Tibial artery (tissue), 4 donors: ENCODE results near the gene HTR4.

Experiments used
- DNase-seq, 2 donors: peaks; one replicate each; pipeline ENCODE4 v3.0.0-alpha.2; 2019
- H3K27ac ChIP-seq, 2 donors: fragments of 200-600 bp; sonication (generic) in 1 of 2; 1 replicate in 1 of 2; 2 replicates in 1 of 2; pipeline ENCODE4 v1.5.1; 2018 to 2019; ENCODE audit warnings: mild to moderate bottlenecking in 1 of 2
- H3K27me3 ChIP-seq, 2 donors: fragments of 200-600 bp; sonication (generic) in 1 of 2; one replicate each; pipeline versions ENCODE4 v1.5.1 to v1.6.0; 2016 to 2019
- H3K36me3 ChIP-seq, 3 donors: fragments of 200-600 bp; sonication (generic) in 2 of 3; one replicate each; pipeline ENCODE4 v1.5.1; 2016 to 2019; ENCODE audit warnings: mild to moderate bottlenecking in 2 of 3
- H3K4me1 ChIP-seq, 4 donors: fragments of 200-600 bp; sonication (generic) in 2 of 4; 1 replicate in 3 of 4; 2 replicates in 1 of 4; pipeline ENCODE4 v1.5.1; 2016 to 2019
- H3K4me3 ChIP-seq, 2 donors: fragments of 200-600 bp; sonication (generic) in 1 of 2; 1 replicate in 1 of 2; 2 replicates in 1 of 2; pipeline ENCODE4 v1.5.1; 2018 to 2019; ENCODE audit warnings: mild to moderate bottlenecking in 2 of 2
- H3K9me3 ChIP-seq, 3 donors: fragments of 200-600 bp; sonication (generic) in 1 of 3; one replicate each; pipeline ENCODE4 v1.5.1; 2016 to 2019
- CTCF ChIP-seq, 2 experiments: fragments of 200-600 bp in 1 of 2; fragments of 450-650 bp in 1 of 2; IDR thresholded peaks; one replicate each; pipeline ENCODE4 v1.5.1; 2017 to 2019; ENCODE audit warnings: antibody characterized with exemption in 2 of 2, mild to moderate bottlenecking in 1 of 2, moderate library complexity in 1 of 2
- intact Hi-C: fragments of 100-400 bp; cut with DNase I; formaldehyde crosslinking; loops from one replicate; pipeline ENCODE4 v1.15.0; 2023; ENCODE audit warnings: low total_unique reads

The HTR4 gene

GRCh38 chr5:148542812-148543211 is 111.5 kb downstream of the HTR4 start:
- Histone ChIP-seq H3K9me3 (no peaks in the 10 kb centered on the region), H3K27me3 (no peaks in the 10 kb centered on the region), H3K36me3 (no peaks in the 10 kb centered on the region), H3K4me1 (no peaks in the 10 kb centered on the region), H3K27ac (no peak overlapping the region), H3K4me3 (no peak overlapping the region)
- no peak for TF ChIP-seq CTCF (IDR thresholded peaks at IDR 0.05)
- no peak for DNase-seq
- intact Hi-C loops = no loop called here

DNA sequence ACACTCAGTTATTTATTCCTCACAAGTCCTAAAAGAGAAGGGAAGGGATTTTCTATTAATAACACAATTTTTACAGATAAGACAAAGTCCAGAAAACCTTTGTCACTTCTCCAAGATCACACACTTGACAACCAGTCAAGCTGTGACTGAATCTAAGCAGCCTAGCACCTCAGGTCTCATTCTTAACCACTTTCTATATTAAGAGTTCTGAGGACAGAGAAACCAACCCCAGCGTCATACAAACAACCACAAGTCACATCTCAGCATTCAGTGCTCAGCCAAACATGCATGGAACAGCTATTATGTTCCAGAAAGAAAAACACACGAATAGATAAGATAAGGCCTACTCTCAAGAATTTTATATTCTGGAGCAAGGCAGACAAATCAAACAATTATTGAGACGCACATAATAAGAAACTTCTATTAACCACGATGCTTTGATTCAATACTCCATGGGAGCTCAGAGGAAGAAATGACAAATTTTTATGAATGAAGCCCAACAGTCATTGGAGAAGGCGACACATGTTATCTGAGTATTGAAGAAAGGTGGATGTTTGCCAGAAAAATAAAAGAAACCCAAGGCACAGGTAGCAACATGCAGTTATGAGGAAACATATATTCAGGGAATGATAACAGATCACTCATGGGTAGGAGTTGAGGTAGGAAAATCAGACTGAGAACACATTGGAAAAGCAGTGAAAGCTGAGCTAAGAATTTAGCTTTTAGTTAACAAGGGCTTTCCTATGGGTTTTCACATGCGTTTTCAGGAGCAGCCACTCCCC is 113.1 kb downstream of the HTR4 start:
- no peak for DNase-seq
- H3K36me3 ChIP-seq = no peaks in the 10 kb centered on the region
- no peaks in the 10 kb centered on the region for H3K9me3 ChIP-seq
- no peaks in the 10 kb centered on the region for H3K27me3 ChIP-seq
- no peak for TF ChIP-seq CTCF (IDR thresholded peaks at IDR 0.05)
- H3K4me3 ChIP-seq = no peak overlapping the region
- H3K27ac ChIP-seq = no peak overlapping the region
- H3K4me1 ChIP-seq = no peaks in the 10 kb centered on the region
- intact Hi-C loops = no loop called here

GRCh38 chr5:148540647-148541046 is 113.7 kb downstream of the HTR4 start:
- no peak for DNase-seq
- H3K36me3 ChIP-seq = no peaks in the 10 kb centered on the region
- no peaks in the 10 kb centered on the region for H3K27me3 ChIP-seq
- no peak for TF ChIP-seq CTCF (IDR thresholded peaks at IDR 0.05)
- no peak overlapping the region for H3K4me3 ChIP-seq
- H3K4me1 ChIP-seq = no peaks in the 10 kb centered on the region
- no peaks in the 10 kb centered on the region for H3K9me3 ChIP-seq
- intact Hi-C loops = no loop called here
- H3K27ac ChIP-seq = no peak overlapping the region

DNA sequence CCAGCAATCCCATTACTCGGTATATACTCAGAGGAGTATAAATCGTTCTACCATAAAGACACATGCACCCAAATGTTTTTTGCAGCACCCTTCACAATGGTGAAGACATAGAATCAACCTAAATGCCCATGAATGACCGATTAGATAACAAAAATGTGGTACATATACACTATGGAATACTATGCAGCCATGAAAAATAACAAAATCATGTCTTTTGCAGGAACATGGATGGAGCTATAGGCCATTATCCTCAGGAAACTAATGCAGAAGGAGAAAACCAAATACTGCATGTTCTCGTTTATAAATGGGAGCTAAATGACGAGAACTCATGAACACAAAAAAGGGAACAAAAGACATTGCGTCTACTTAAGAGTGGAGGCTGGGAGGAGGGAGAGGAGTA is 114.5 kb downstream of the HTR4 start:
- no peaks in the 10 kb centered on the region for H3K36me3 ChIP-seq
- H3K4me1 ChIP-seq = no peaks in the 10 kb centered on the region
- H3K4me3 ChIP-seq = no peak overlapping the region
- no peaks in the 10 kb centered on the region for H3K27me3 ChIP-seq
- H3K9me3 ChIP-seq = no peaks in the 10 kb centered on the region
- H3K27ac ChIP-seq = no peak overlapping the region
- TF ChIP-seq CTCF (IDR thresholded peaks at IDR 0.05) = no peak
- DNase-seq = no peak
- intact Hi-C loops = no loop called here

- intact Hi-C loops = no loop called here
- Histone ChIP-seq H3K9me3 (peaks cover 0 to 6% (median 5%) of the 10 kb centered on the region in 3 donors), H3K4me1 (no peaks in the 10 kb centered on the region), H3K36me3 (no peaks in the 10 kb centered on the region), H3K27ac (no peak overlapping the region), H3K27me3 (no peaks in the 10 kb centered on the region), H3K4me3 (no peak overlapping the region)
- no peak for TF ChIP-seq CTCF (IDR thresholded peaks at IDR 0.05)
- DNase-seq = no peak
Observed at GRCh38 chr5:148535190-148535589, 119.1 kb downstream of the HTR4 start.
